Smooth muscle cell (in vitro differentiated cells): ENCODE measurements around the gene SVOPL. TPM values are rescaled to one million over a fixed set of nuclear protein-coding genes. Genes with fewer than 3 reads are reported as not detected.

Experiments used
- DNase-seq: peaks from one replicate; lab custom pipeline; 2025; ENCODE audit not compliant: unreplicated experiment; lab: John Stamatoyannopoulos, UW
- H2AFZ ChIP-seq: fragments of 200-600 bp; sonication (generic); 2 replicates; pipeline ENCODE4 v1.6.0; 2016; ENCODE audit warnings: antibody characterized with exemption, low read depth, mild to moderate bottlenecking
- H3F3A ChIP-seq: fragments of 200-600 bp; sonication (generic); 2 replicates; pipeline ENCODE4 v1.6.0; 2017; ENCODE audit warnings: antibody characterized with exemption, low read depth
- H3K27ac ChIP-seq: fragments of 200-600 bp; sonication (generic); 2 replicates; pipeline ENCODE4 v1.5.1; 2016; ENCODE audit warnings: low read depth, mild to moderate bottlenecking
- H3K27me3 ChIP-seq: fragments of 200-600 bp; sonication (generic); 2 replicates; pipeline ENCODE4 v1.6.1; 2016; ENCODE audit warnings: low read depth, mild to moderate bottlenecking
- H3K36me3 ChIP-seq: fragments of 200-600 bp; sonication (generic); 2 replicates; pipeline ENCODE4 v1.5.1; 2016; ENCODE audit warnings: low read depth
- H3K4me1 ChIP-seq: fragments of 200-600 bp; sonication (generic); 2 replicates; pipeline ENCODE4 v1.5.1; 2016; ENCODE audit warnings: low read depth
- H3K4me2 ChIP-seq: fragments of 200-600 bp; sonication (generic); 2 replicates; pipeline ENCODE4 v1.6.0; 2016; ENCODE audit warnings: mild to moderate bottlenecking
- H3K4me3 ChIP-seq: fragments of 200-600 bp; sonication (generic); 2 replicates; pipeline ENCODE4 v1.5.1; 2016; ENCODE audit warnings: mild to moderate bottlenecking
- H3K79me2 ChIP-seq: fragments of 200-600 bp; sonication (generic); 2 replicates; pipeline ENCODE4 v1.6.0; 2016; ENCODE audit warnings: low read depth, mild to moderate bottlenecking
- H3K9ac ChIP-seq: fragments of 200-600 bp; sonication (generic); 2 replicates; pipeline ENCODE4 v1.6.0; 2016; ENCODE audit warnings: low read depth
- H3K9me3 ChIP-seq: fragments of 200-600 bp; sonication (generic); replicated peaks from 2 replicates; pipeline ENCODE4 v1.5.1; 2016; ENCODE audit warnings: low read depth
- H4K20me1 ChIP-seq: fragments of 200-600 bp; sonication (generic); 2 replicates; pipeline ENCODE4 v1.6.0; 2016; ENCODE audit warnings: low read depth
- CTCF ChIP-seq: fragments of 200-600 bp; sonication (generic); IDR thresholded peaks from 2 replicates; pipeline ENCODE4 v1.5.1; 2017; ENCODE audit warnings: borderline replicate concordance, mild to moderate bottlenecking, antibody characterized with exemption; ENCODE audit not compliant: insufficient read depth, poor library complexity, severe bottlenecking
- WGBS: methylation state at CpG from one replicate; pipeline ENCODE4 v1.1.7; 2016; ENCODE audit warnings: low lambda C conversion rate; 5-methylcytosine and 5-hydroxymethylcytosine counted together
- polyA plus RNA-seq: library from polyadenylated mRNA; unstranded; fragments of >200 nt; fragmentation: Nextera tagmentation; extraction: Ambion mirVana; gene quantifications from 2 replicates; pipeline ENCODE4 v1.2.1, GENCODE V29; 2016
- total RNA-seq: library from RNA; depleted of rRNA; stranded (reverse); fragments of >200 nt; gene quantifications from 2 replicates; pipeline ENCODE4 v1.2.3, GENCODE V29; 2014

The SVOPL gene
- total and polyA plus RNA-seq, 2 experiments from 2014 or later = not detected

DNA sequence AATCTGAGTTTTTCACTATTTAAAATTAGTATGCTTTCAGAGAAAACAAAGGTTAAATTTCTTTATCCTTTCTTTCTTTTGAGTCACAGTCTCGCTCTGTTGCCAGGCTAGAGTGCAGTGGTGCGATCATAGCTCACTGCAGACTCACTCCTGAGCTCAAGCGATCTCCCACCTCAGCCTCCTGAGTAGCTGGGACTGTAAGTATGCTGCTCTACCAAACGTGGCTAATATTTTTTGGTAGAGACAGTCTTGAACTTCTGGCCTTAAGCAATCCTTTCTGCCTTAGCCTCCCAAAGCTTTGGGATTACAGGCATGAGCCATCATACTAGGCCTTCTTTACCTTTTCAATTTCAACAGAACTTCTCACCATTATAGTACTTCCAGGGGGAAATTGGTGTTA lies 127.4 kb downstream of the SVOPL start:
- H3K4me1 ChIP-seq = no peaks in the 10 kb centered on the region
- no peak overlapping the region for H2AFZ ChIP-seq
- TF ChIP-seq CTCF = no peak
- no peak overlapping the region for H3K27ac ChIP-seq
- peaks cover 7% of the 10 kb centered on the region for H3K79me2 ChIP-seq
- H3K9me3 ChIP-seq = no peaks in the 10 kb centered on the region
- no peaks in the 10 kb centered on the region for H3K27me3 ChIP-seq
- DNase-seq = no peak
- H3K9ac ChIP-seq = no peak overlapping the region
- peaks cover 53% of the 10 kb centered on the region for H3K36me3 ChIP-seq
- H3F3A ChIP-seq = peaks cover 7% of the 10 kb centered on the region
- H3K4me2 ChIP-seq = no peak overlapping the region
- no peak overlapping the region for H3K4me3 ChIP-seq
- no peaks in the 10 kb centered on the region for H4K20me1 ChIP-seq
- WGBS = 85% methylated on average over 4 of the region's 4 CpGs

GRCh38 chr7:138570715-138571114 lies 130.4 kb downstream of the SVOPL start:
- no peak overlapping the region for H3K4me2 ChIP-seq
- no peak for DNase-seq
- H3K79me2 ChIP-seq = peaks cover 7% of the 10 kb centered on the region
- H3K27ac ChIP-seq = no peak overlapping the region
- H3K9ac ChIP-seq = no peak overlapping the region
- no peak overlapping the region for H3K4me3 ChIP-seq
- H2AFZ ChIP-seq = no peak overlapping the region
- H4K20me1 ChIP-seq = no peaks in the 10 kb centered on the region
- H3K27me3 ChIP-seq = no peaks in the 10 kb centered on the region
- TF ChIP-seq CTCF = no peak
- peaks cover 55% of the 10 kb centered on the region for H3K36me3 ChIP-seq
- no peaks in the 10 kb centered on the region for H3K4me1 ChIP-seq
- H3F3A ChIP-seq = peaks cover 10% of the 10 kb centered on the region
- 99% methylated on average over 4 of the region's 4 CpGs for WGBS
- H3K9me3 ChIP-seq = no peaks in the 10 kb centered on the region

GRCh38 chr7:138569418-138569817 lies 131.7 kb downstream of the SVOPL start:
- no peak for TF ChIP-seq CTCF
- H4K20me1 ChIP-seq = no peaks in the 10 kb centered on the region
- H3K4me3 ChIP-seq = no peak overlapping the region
- H3K9ac ChIP-seq = no peak overlapping the region
- H3K27ac ChIP-seq = no peak overlapping the region
- H3K79me2 ChIP-seq = peaks cover 7% of the 10 kb centered on the region
- H2AFZ ChIP-seq = no peak overlapping the region
- no peak for DNase-seq
- H3F3A ChIP-seq = peaks cover 18% of the 10 kb centered on the region
- H3K4me2 ChIP-seq = no peak overlapping the region
- H3K4me1 ChIP-seq = no peaks in the 10 kb centered on the region
- peaks cover 56% of the 10 kb centered on the region for H3K36me3 ChIP-seq
- WGBS = 98% methylated on average over 3 of the region's 3 CpGs
- no peaks in the 10 kb centered on the region for H3K9me3 ChIP-seq
- no peaks in the 10 kb centered on the region for H3K27me3 ChIP-seq

- H3K4me3 ChIP-seq = no peak overlapping the region
- H3K4me1 ChIP-seq = no peaks in the 10 kb centered on the region
- H3K4me2 ChIP-seq = no peak overlapping the region
- WGBS = 95% methylated on average over 2 of the region's 2 CpGs
- no peaks in the 10 kb centered on the region for H3K9me3 ChIP-seq
- no peaks in the 10 kb centered on the region for H3K27me3 ChIP-seq
- no peak for TF ChIP-seq CTCF
- H2AFZ ChIP-seq = no peak overlapping the region
- DNase-seq = no peak
- peaks cover under 1% of the 10 kb centered on the region for H3K79me2 ChIP-seq
- no peak overlapping the region for H3K9ac ChIP-seq
- H3F3A ChIP-seq = peaks cover 18% of the 10 kb centered on the region
- peaks cover 54% of the 10 kb centered on the region for H3K36me3 ChIP-seq
- H4K20me1 ChIP-seq = no peaks in the 10 kb centered on the region
- no peak overlapping the region for H3K27ac ChIP-seq
Measured at GRCh38 chr7:138568655-138569054, 132.5 kb downstream of the SVOPL start.
